Lower leg skin (tissue), 3 donors: Measurements from ENCODE around the gene RNF157.

ENCODE experiments used
- POLR2A ChIP-seq, 2 donors: fragments of 450-650 bp; IDR thresholded peaks; one replicate each; pipeline ENCODE4 v1.6.1; 2016 to 2017; ENCODE audit warnings: antibody characterized with exemption in 2 of 2, mild to moderate bottlenecking in 1 of 2, moderate library complexity in 1 of 2
- TF ChIP-seq, protein P1 (sequence below), 3 donors: fragments of 450-650 bp; IDR thresholded peaks; one replicate each; pipeline ENCODE4 v1.5.1; 2016; ENCODE audit warnings: antibody characterized with exemption in 3 of 3, mild to moderate bottlenecking in 3 of 3, moderate library complexity in 2 of 3

DNA sequence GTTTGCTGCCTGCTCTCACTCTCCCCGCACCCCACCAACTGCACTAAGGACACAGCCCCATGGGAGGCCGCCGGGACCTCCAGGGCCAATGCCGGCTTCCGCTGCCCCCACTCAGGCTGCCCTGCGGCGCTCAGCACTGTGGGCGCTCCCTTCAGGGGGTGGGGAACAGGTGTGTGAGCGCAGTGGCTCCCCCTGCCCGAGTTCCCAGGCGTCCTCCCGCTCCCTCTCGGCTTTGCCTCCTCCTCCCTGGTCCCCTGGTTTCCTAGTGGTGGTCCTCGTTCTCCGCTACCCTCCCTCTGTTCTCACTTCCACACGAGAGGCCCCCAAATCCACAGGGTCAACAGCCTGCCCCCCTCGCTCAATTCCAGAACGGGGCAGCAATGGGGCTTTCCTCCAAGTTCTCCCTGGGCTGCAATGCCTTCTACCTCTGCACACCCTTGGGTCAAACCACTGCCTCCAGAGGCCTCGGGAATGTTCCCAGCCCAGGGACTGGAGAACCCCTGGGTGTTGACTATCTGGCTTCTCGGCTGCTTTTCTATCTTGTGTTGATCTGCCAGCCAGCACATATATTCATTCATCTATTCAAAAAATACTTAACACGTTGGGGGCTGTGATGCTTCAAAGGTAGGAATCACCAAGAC lies 109.1 kb downstream of the RNF157 start:
- TF ChIP-seq, protein P1, sequence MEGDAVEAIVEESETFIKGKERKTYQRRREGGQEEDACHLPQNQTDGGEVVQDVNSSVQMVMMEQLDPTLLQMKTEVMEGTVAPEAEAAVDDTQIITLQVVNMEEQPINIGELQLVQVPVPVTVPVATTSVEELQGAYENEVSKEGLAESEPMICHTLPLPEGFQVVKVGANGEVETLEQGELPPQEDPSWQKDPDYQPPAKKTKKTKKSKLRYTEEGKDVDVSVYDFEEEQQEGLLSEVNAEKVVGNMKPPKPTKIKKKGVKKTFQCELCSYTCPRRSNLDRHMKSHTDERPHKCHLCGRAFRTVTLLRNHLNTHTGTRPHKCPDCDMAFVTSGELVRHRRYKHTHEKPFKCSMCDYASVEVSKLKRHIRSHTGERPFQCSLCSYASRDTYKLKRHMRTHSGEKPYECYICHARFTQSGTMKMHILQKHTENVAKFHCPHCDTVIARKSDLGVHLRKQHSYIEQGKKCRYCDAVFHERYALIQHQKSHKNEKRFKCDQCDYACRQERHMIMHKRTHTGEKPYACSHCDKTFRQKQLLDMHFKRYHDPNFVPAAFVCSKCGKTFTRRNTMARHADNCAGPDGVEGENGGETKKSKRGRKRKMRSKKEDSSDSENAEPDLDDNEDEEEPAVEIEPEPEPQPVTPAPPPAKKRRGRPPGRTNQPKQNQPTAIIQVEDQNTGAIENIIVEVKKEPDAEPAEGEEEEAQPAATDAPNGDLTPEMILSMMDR (IDR thresholded peaks at IDR 0.05) = no peak
- TF ChIP-seq POLR2A (IDR thresholded peaks at IDR 0.05) = no peak
